Fibroblast of lung (primary cell): ENCODE data around the gene CLTCL1. TPM values are rescaled to one million over a fixed set of nuclear protein-coding genes. Genes with fewer than 3 reads are reported as not detected.

Experiments
- DNase-seq, 2 donors: peaks; one replicate each; pipeline versions ENCODE4 v3.0.0 to v3.0.0-alpha.2; 2010; ENCODE audit warnings: low read depth in 2 of 2
- H2AFZ ChIP-seq: 2 replicates; pipeline ENCODE4 v1.5.1; 2012; ENCODE audit warnings: low read length, control low read depth, inconsistent platforms
- H3K27ac ChIP-seq: 2 replicates; pipeline ENCODE4 v1.5.1; 2011; ENCODE audit warnings: low read length, control low read depth; ENCODE audit not compliant: insufficient read depth
- H3K27me3 ChIP-seq: 2 replicates; pipeline ENCODE4 v1.5.1; 2011; ENCODE audit warnings: mild to moderate bottlenecking, low read length; ENCODE audit not compliant: control insufficient read depth, insufficient read depth
- H3K36me3 ChIP-seq: 2 replicates; pipeline ENCODE4 v1.5.1; 2011; ENCODE audit warnings: low read length; ENCODE audit not compliant: control insufficient read depth, insufficient read depth
- H3K4me1 ChIP-seq: 2 replicates; pipeline ENCODE4 v1.5.1; 2011; ENCODE audit warnings: low read length; ENCODE audit not compliant: control insufficient read depth, insufficient read depth; ENCODE audit errors: extremely low read depth
- H3K4me2 ChIP-seq: 2 replicates; pipeline ENCODE4 v1.5.1; 2011; ENCODE audit warnings: low read length, control low read depth; ENCODE audit not compliant: insufficient read depth; ENCODE audit errors: extremely low read depth
- H3K4me3 ChIP-seq, 4 experiments: fragments of 200-600 bp in 1 of 4; sonication (generic) in 1 of 4; replicated peaks in 1 of 4; 2 replicates each; pipeline ENCODE4 v1.5.1; 2011 to 2016; ENCODE audit warnings: low read length in 4 of 4, low read depth in 3 of 4, mild to moderate bottlenecking in 3 of 4, control low read depth in 2 of 4, inconsistent platforms in 1 of 4, mixed read lengths in 1 of 4; ENCODE audit not compliant: insufficient read depth in 1 of 4; ENCODE audit errors: control extremely low read depth in 1 of 4
- H3K79me2 ChIP-seq: 2 replicates; pipeline ENCODE4 v1.5.1; 2012; ENCODE audit warnings: mild to moderate bottlenecking, low read length, inconsistent platforms; ENCODE audit not compliant: control insufficient read depth, insufficient read depth
- H3K9ac ChIP-seq: 2 replicates; pipeline ENCODE4 v1.5.1; 2011; ENCODE audit warnings: mild to moderate bottlenecking, low read length, control low read depth; ENCODE audit not compliant: insufficient read depth
- H3K9me3 ChIP-seq: 2 replicates; pipeline ENCODE4 v1.5.1; 2012; ENCODE audit warnings: low read depth, low read length; ENCODE audit not compliant: control insufficient read depth, insufficient read depth
- H4K20me1 ChIP-seq: 2 replicates; pipeline ENCODE4 v1.5.1; 2011; ENCODE audit warnings: low read length; ENCODE audit not compliant: control insufficient read depth, insufficient read depth; ENCODE audit errors: extremely low read depth
- CTCF ChIP-seq, 2 donors: IDR thresholded peaks in 1 of 2; conservative IDR thresholded peaks in 1 of 2; 1 replicate in 1 of 2; 2 replicates in 1 of 2; pipeline ENCODE4 v1.5.1; 2011 to 2012; ENCODE audit warnings: low read length in 2 of 2, control low read depth in 1 of 2, inconsistent platforms in 1 of 2, low read depth in 1 of 2, mild to moderate bottlenecking in 1 of 2
- EZH2 ChIP-seq: IDR thresholded peaks from 2 replicates; pipeline ENCODE4 v1.5.1; 2012; ENCODE audit warnings: low read length, control low read depth, mild to moderate bottlenecking; ENCODE audit errors: missing control alignments
- polyA plus RNA-seq, 2 donors: library from polyadenylated mRNA; depleted of rRNA in 1 of 2; stranded (reverse) in 1 of 2; unstranded in 1 of 2; fragments of >200 nt; gene quantifications; 2 replicates each; pipeline ENCODE4 v1.2.1, GENCODE V29; 2011 to 2012; ENCODE audit warnings: missing spikeins in 1 of 2
- total RNA-seq: library from RNA; depleted of rRNA; stranded (reverse); fragments of >200 nt; gene quantifications from 2 replicates; pipeline ENCODE4 v1.2.1, GENCODE V29; 2014

The CLTCL1 gene
- total and polyA plus RNA-seq, 2 donors (not counting 1 experiment from before 2014, with no cell fraction given) = 6.5 to 13.4 TPM

DNA sequence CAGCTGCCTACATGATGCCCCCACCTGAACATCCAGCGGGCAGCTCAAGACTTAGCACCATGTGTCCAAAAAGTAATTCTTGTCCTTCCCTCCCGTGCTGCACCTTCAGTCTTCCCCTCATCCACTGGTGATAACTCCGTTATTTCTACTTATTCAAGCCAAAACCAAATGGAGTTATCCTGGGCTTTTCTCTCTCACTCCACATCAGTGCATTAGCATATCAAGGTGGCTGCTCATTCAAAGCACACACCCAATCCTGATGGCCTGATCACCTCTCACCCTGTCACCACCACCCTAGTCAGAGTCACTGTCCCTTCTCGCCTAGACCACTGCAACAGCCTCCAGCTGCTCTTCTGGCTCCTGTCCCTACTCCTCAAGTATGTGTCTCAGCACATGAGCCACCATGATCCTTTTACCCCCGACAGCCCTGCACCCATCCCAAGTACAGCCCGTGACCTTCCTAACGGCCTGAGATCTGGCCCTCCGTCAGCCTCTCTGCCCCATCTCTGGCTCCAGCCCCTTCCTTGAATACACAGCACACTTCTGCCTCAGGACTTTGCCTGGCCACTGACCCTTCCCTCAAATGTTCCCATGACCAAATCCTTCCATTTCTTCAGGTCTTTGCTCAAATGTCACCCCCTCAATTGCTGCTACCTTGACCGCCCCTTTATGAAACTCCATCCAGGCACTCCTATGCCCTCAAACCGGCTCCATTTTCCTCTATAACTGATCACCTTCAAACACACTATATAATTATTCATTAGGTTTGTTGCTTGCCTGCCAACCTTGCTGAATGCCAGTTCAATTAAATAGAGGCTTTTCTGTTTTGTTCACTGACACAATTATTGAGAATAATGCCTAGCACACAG is 93.3 kb downstream of the CLTCL1 start:
- Histone ChIP-seq H3K9me3 (no peaks in the 10 kb centered on the region), H3K27ac (no peak overlapping the region)

DNA sequence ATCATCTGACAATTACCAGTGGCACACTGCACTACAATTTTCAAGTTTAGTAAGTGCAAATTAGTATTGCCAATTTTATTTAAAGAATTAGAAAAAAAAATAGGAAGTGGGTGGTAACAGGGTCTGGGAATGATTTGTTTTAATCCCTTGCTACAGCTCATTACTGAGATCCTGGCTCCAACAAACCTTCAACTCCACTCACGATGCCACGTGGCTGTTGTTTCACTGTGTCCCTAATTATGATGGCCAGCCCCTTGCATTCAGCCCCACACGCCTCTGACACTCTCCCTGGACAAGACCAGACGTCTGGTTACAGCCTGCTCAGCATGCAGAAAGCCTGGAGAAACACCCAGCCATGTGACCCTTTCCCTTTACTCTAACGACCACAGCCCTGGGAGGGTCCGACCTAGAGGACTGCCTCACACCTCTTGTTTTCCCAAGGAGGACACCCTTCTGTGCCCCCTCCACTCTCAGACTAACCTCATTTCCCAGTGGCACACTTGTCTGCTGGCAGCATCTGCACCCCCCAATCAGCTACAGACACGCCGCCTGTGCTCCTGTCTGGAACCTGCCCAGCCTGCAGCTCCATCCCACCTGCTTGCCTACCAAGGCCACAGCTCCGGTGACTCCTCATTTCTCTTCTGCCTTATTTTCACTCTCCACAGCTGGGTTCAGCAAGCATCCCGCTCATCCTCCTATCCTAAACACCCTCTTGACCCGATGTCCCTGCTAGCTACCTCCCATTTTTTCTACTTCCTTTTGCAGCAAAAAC is 94.5 kb downstream of the CLTCL1 start:
- Histone ChIP-seq H3K36me3 (peaks cover 5% of the 10 kb centered on the region), H3K9ac (no peak overlapping the region), H3K4me1 (no peaks in the 10 kb centered on the region), H3K4me3 (no peak overlapping the region), H3K27ac (no peak overlapping the region), H3K79me2 (no peaks in the 10 kb centered on the region), H3K9me3 (no peaks in the 10 kb centered on the region), H3K4me2 (no peak overlapping the region), H2AFZ (no peak overlapping the region), H3K27me3 (no peaks in the 10 kb centered on the region), H4K20me1 (no peaks in the 10 kb centered on the region)
- no peak for TF ChIP-seq CTCF (conservative IDR thresholded peaks at IDR 0.05 in 1 of 2, IDR thresholded peaks at IDR 0.05 in 1 of 2; ENCODE audit: low read depth in 1 of 2, low read length in 2 of 2)
- TF ChIP-seq EZH2 = no peak
- no peak for DNase-seq

More for the DNA sequence above, 93.3 kb downstream of the CLTCL1 start:
- no peak overlapping the region for H2AFZ ChIP-seq
- no peak overlapping the region for H3K4me2 ChIP-seq
- no peak for DNase-seq
- peaks cover 5% of the 10 kb centered on the region for H3K36me3 ChIP-seq
- no peak overlapping the region for H3K4me3 ChIP-seq
- TF ChIP-seq CTCF (conservative IDR thresholded peaks at IDR 0.05 in 1 of 2, IDR thresholded peaks at IDR 0.05 in 1 of 2; ENCODE audit: low read depth in 1 of 2, low read length in 2 of 2) = no peak
- TF ChIP-seq EZH2 = no peak
- no peaks in the 10 kb centered on the region for H3K27me3 ChIP-seq
- no peaks in the 10 kb centered on the region for H3K79me2 ChIP-seq
- H3K9ac ChIP-seq = no peak overlapping the region
- no peaks in the 10 kb centered on the region for H4K20me1 ChIP-seq
- H3K4me1 ChIP-seq = no peaks in the 10 kb centered on the region
